Muscle layer of duodenum (tissue), 2 donors: ENCODE data around the gene PPP2R2D.

ENCODE experiments used
- H3K27ac ChIP-seq: one replicate; pipeline ENCODE4 v1.7.0; 2013; ENCODE audit warnings: mild to moderate bottlenecking, low read length
- H3K27me3 ChIP-seq: one replicate; pipeline ENCODE4 v1.7.0; 2013; ENCODE audit warnings: low read depth, mild to moderate bottlenecking, control low read depth, low read length
- H3K36me3 ChIP-seq, 2 donors: one replicate each; pipeline ENCODE4 v1.7.0; 2013; ENCODE audit warnings: low read length in 2 of 2, control low read depth in 1 of 2, mild to moderate bottlenecking in 1 of 2; ENCODE audit not compliant: insufficient read depth in 2 of 2, control insufficient read depth in 1 of 2
- H3K4me1 ChIP-seq, 2 donors: one replicate each; pipeline ENCODE4 v1.7.0; 2013; ENCODE audit warnings: low read length in 2 of 2, mild to moderate bottlenecking in 2 of 2, control low read depth in 1 of 2, moderate library complexity in 1 of 2; ENCODE audit not compliant: insufficient read depth in 2 of 2, control insufficient read depth in 1 of 2
- H3K4me3 ChIP-seq, 2 donors: one replicate each; pipeline ENCODE4 v1.7.0; 2013; ENCODE audit warnings: low read length in 2 of 2, low read depth in 1 of 2, mild to moderate bottlenecking in 1 of 2
- H3K9me3 ChIP-seq, 2 donors: one replicate each; pipeline ENCODE4 v1.7.0; 2013; ENCODE audit warnings: low read length in 2 of 2, control low read depth in 1 of 2, mild to moderate bottlenecking in 1 of 2; ENCODE audit not compliant: control insufficient read depth in 1 of 2
- donor health status: healthy.

The PPP2R2D gene

DNA sequence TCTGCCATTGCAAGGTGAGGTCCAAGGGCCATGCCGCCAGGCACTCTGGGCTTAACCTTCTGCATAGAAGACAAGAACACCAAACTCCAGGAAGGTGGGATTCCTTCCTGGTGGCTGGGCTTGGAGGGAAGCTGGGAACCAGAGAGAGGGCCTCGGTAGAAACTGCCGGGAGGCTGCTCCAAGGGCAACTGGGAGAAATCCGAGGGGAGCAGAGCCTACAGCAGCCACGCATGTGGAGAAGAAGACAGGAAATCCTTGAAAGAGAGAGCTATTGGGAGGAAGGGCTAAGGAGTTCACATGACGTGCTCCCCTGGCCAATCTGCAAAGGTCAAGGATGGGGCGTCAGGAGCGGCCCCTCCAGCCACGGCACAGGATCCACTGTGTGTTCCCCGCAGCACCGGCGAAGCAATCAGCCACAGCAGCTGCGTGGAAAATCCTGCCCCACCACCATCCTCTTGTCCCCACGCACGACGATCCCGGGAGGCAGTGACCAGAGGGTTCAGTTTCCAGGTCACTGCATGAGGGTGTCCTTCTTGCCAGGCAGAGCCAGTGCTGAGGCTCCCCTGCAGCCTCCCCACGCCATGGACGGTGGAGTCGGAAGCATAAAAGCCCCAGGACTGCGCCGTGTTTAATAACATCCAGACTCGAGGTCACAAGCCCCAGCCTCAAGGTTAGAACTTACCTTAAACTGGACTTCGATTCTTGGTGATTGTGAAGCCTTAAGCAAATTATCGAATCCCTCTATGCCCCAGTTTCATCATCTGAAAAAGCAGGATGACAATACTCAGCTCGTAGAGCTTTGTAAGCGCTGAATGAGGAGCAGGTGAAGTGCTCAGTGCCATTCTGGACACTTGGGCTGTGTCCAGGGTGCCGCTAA, 8.6 kb upstream of the PPP2R2D start:
- no peaks in the 10 kb centered on the region for H3K9me3 ChIP-seq
- H3K27me3 ChIP-seq, result peaks cover 6% of the 10 kb centered on the region
- no peaks in the 10 kb centered on the region for H3K4me1 ChIP-seq
- no peak overlapping the region for H3K27ac ChIP-seq
- no peaks in the 10 kb centered on the region for H3K36me3 ChIP-seq
- no peak overlapping the region for H3K4me3 ChIP-seq

DNA sequence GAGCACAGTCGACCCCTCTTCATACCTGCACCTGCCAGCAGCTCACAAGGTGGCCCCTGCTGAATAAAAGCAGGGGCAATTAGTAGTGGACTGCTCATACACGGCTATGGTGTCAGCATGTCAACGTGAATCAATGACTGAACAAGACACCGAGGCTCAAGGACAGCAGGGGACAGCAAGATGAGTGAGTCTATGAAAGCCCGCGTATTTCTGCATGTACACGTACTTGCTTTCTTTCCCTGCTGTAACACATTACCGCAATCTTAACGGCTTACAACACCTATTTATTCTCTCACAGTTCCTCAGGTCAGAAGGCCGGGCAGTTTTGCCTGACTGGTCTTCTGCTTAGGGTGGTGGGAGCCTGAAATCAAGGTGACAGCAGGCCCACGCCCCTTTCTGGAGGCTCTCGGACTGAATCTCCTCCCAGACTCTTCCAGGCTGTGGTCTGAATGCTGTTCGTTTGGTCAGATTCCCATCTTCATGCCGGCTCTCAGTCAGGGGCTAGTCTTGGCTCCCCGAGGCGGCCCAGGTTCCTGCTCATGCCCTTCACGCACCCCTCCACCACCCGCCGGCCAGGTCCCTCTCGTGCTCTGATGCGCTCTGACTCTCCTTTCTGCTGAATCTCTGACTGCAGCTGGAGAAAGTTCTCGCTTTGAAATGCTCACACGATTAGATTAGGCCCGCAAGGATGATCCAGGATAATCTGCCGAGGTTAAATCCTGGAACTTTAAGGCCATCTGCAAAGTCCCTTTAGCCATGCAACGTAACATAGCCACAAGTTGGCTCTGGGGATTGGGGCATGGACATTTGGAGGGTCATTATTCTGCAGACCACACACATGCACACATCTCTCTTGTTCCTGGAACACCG, 7.8 kb upstream of the PPP2R2D start:
- no peak overlapping the region for H3K4me3 ChIP-seq
- H3K27ac ChIP-seq, result no peak overlapping the region
- no peaks in the 10 kb centered on the region for H3K4me1 ChIP-seq
- H3K9me3 ChIP-seq, result no peaks in the 10 kb centered on the region
- no peaks in the 10 kb centered on the region for H3K36me3 ChIP-seq
- peaks cover 6% of the 10 kb centered on the region for H3K27me3 ChIP-seq

DNA sequence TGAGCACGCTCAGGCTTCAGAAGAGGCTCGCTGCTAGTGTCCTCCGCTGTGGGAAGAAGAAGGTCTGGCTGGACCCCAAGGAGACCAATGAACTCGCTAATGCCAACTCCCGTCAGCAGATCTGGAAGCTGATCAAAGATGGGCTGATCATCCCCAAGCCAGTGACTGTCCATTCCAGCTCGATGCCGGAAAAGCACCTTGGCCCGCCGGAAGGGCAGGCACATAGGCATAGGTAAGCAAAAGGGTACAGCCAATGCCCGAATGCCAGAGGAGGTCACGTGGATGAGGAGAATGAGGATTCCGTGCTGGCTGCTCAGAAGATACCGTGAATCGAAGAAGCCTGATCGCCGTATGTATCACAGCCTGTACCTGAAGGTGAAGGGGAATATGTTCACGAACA, 5.7 kb upstream of the PPP2R2D start:
- peaks cover 0 to 5% of the 10 kb centered on the region in 2 donors for H3K4me1 ChIP-seq
- H3K27ac ChIP-seq, result no peak overlapping the region
- no peak overlapping the region for H3K4me3 ChIP-seq
- no peaks in the 10 kb centered on the region for H3K36me3 ChIP-seq
- no peaks in the 10 kb centered on the region for H3K9me3 ChIP-seq
- peaks cover 13% of the 10 kb centered on the region for H3K27me3 ChIP-seq

DNA sequence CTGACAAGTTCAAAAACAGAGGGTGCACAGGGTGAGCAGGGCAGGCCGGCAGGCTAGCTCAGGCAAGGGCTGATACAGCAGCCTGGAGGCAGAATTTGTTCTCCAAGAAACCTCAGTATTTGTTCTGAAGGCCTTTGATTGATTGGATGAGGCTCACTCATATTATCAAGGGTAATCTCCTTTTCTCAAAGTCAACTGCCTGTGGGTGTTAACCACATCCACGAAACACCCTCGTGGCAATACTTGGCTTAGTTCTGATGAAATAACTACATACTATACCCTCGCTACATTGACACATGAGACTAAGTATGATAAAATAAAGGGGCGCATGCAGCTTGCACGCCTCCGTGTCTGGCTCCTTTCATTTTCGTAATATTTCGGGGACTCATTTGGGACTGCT, 4.4 kb upstream of the PPP2R2D start:
- no peaks in the 10 kb centered on the region for H3K9me3 ChIP-seq
- H3K27me3 ChIP-seq, result peaks cover 7% of the 10 kb centered on the region
- peaks cover 0 to 6% of the 10 kb centered on the region in 2 donors for H3K4me1 ChIP-seq
- H3K36me3 ChIP-seq, result no peaks in the 10 kb centered on the region
- no peak overlapping the region for H3K4me3 ChIP-seq
- H3K27ac ChIP-seq, result no peak overlapping the region

DNA sequence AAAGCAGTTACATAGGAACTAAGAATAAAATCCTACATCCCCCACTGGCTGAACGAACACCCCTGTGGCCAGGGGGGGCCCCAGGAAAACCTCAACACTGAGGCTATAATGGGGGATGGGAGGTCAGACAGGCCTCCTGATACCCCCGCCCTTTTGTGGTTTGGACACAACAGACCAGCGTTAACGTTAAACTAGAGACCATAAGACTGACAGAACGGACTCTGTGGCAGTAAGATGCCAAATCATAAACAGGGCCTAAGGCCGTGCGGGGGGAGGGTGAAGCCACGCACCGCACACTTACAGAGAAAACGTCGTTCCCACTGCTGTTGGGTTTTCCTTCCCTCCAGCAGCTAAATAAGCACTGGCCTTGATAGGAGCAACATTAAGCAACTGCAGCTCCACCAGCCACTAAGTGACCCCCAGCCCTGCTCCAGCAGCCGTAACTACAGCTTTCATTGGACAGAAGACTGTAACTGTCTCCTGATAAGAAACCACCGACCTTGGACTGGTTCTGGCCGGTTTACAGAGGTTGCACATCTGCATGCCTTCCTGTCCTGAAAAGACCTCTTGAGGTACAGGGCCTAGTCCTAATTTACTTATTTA, 3.4 kb upstream of the PPP2R2D start:
- Histone ChIP-seq H3K4me1 (peaks cover 0 to 13% of the 10 kb centered on the region in 2 donors), H3K27ac (no peak overlapping the region), H3K9me3 (no peaks in the 10 kb centered on the region), H3K4me3 (no peak overlapping the region), H3K27me3 (peaks cover 7% of the 10 kb centered on the region), H3K36me3 (no peaks in the 10 kb centered on the region)

DNA sequence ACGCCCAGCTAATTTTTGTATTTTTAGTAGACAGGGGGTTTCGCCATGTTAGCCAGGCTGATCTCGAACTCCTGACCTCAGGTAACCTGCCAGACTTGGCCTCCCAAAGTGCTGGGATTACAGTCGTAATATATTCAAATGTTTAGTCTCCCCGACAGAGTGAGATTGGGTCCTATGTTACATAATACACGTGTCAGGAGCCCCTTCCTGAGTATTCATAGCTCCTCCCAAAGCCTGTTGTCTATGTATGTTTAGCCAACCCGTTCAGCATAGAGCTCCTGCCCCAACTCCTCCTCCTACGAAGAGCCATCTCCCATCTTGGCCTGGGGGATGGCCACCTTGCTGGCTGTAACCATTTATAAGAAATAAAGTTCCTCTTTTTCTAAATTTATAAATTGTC, 2.7 kb upstream of the PPP2R2D start:
- no peak overlapping the region for H3K27ac ChIP-seq
- no peak overlapping the region for H3K4me3 ChIP-seq
- H3K9me3 ChIP-seq, result no peaks in the 10 kb centered on the region
- H3K36me3 ChIP-seq, result no peaks in the 10 kb centered on the region
- H3K4me1 ChIP-seq, result peaks cover 0 to 20% of the 10 kb centered on the region in 2 donors
- peaks cover 7% of the 10 kb centered on the region for H3K27me3 ChIP-seq

DNA sequence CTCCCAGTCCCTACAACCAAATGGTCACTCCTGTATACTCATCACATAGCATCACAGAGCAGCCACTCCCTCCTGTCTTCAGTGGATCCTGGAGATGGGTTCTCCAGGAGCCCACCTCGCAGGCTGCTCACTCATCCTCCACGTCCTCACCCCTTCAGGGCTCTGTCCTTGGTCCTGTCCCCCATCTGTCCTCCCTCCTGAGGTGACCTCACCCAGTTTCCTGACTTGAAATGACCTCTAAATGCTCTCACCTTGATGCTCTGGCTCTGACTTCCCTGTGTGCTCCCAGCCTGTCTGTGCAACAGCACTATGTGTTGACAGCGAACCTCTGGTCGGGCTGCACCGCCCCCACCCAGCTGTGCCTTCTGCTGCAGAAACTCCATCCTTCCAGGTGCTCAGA, 2.1 kb upstream of the PPP2R2D start:
- Histone ChIP-seq H3K9me3 (no peaks in the 10 kb centered on the region), H3K4me1 (peaks cover 0 to 26% of the 10 kb centered on the region in 2 donors), H3K4me3 (no peak overlapping the region), H3K36me3 (no peaks in the 10 kb centered on the region), H3K27me3 (peaks cover 7% of the 10 kb centered on the region), H3K27ac (no peak overlapping the region)

DNA sequence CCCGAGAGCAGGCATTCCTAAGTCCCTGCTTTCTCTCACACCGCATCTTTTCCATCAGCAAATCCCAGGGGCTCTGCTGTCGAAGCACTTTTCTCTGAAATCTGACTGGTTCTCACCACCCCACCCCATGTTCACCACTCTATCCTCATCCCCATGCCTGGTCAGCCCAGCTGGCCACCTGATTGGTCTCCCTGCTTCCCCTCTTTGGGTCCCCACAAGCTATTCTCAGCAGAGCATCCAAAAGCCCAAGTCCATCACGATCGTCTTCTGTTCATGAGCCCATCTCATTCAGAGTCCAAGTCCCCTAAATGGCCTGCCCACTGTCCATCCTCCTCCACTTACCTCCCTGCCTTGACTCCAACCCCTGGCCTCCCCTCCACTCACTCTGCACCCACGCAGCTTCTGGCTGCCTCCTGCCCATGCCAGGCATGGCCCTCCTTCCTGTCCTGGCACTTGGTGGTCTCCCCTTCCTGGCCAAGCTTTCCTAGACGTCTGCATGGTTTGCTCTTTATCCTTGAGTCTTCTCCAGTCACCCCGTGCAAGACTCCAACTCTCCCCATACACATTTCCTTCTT, 1.6 kb upstream of the PPP2R2D start:
- Histone ChIP-seq H3K9me3 (no peaks in the 10 kb centered on the region), H3K27ac (no peak overlapping the region), H3K36me3 (no peaks in the 10 kb centered on the region), H3K27me3 (peaks cover 7% of the 10 kb centered on the region), H3K4me3 (no peak overlapping the region), H3K4me1 (peaks cover 0 to 28% of the 10 kb centered on the region in 2 donors)

DNA sequence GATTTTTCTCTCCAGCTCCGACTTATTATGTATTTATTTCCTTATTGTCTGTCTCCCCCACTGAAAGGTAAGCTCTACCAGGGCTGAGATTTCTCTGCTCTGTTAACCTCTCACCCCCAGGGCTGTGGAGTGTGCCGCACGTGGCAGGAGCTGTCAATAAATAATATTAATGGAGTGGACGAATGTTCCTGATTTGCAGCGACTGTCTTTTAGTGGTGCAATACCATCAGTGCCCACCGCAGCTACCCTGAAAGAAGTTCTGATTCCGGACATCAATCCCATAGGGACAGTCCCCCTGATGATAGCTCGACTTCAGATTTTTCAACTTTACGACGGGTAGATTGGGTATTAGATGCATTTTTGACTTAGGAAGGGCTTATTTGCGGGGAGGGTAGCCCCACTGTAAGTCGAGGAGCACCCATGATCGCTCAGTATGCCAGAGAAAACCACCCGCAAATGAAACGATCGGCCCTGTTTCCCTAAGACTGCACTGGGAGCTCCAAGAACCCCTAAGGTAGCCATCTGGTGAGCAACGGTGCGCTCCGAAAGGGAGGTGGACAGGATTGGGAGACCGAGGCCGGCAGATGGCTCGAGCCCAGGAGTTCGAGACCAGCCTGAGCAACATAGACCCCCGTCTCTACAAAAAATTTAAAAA, 986 bp upstream of the PPP2R2D start:
- Histone ChIP-seq H3K4me1 (peaks cover 4 to 33% of the 10 kb centered on the region in 2 donors), H3K4me3 (peak overlapping the region; percentile 66 to 92), H3K27ac (no peak overlapping the region), H3K36me3 (no peaks in the 10 kb centered on the region), H3K27me3 (peaks cover 7% of the 10 kb centered on the region), H3K9me3 (no peaks in the 10 kb centered on the region)

DNA sequence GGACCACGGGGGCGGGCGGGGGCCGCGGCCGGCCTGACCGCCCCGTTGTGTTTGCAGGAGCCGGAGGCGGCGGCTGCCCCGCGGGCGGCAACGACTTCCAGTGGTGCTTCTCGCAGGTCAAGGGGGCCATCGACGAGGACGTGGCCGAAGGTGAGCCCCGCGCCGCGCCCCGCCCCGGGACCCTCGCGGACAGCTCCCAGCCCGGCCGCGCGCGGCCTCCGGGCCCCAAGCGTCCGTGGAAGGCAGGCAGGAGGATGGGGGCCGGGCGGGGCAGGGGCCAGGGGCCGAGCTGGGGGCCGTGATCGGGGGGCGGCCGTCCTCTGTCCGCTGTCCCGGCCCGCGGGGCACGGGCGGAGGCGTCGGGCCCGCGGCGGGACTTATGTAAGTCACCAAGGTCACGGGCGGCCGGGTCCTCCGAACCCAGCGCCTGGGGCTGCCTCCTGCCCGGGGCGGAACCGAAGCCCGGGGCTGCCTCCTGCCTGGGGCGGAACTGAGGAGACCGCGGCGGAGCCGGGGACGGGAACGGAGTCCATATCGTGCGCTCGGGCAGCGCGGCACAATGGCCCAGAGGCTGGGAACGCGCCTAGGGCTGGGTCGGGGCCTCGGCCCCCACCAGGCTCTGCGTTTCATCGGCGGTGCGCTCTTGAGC, 497 bp downstream of the PPP2R2D start:
- peaks cover 7% of the 10 kb centered on the region for H3K27me3 ChIP-seq
- H3K4me3 ChIP-seq, result peak overlapping the region; percentile 88 to 89
- H3K36me3 ChIP-seq, result peaks cover 7 to 9% of the 10 kb centered on the region in 2 donors
- peaks cover 14 to 48% of the 10 kb centered on the region in 2 donors for H3K4me1 ChIP-seq
- H3K9me3 ChIP-seq, result no peaks in the 10 kb centered on the region
- H3K27ac ChIP-seq, result peak overlapping the region; percentile 89
